ENCODE measurements around the gene GSG1L. TPM values are rescaled to one million over a fixed set of nuclear protein-coding genes. Genes with fewer than 3 reads are reported as not detected.

The GSG1L gene
- total and polyA plus RNA-seq, 2 experiments from 2014 or later = not detected

DNA sequence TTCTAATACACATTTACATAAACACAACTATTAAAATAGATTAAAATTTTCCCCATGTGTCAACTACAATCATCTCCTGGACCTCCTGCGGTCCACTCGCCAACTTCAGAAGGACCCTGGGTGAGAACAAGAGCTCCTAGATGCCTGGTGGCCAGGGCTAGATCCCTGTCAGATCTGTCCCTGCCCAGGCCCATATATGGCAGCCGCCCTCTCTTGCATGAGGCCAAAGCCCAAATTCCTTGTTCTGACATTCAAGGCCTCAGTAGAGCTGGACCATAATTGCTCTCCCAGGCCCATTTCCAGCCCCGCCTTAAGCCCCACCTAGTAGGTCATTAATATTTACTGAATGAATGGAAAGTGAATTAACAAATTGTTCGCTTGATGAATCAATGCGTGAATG, 275.8 kb downstream of the GSG1L start:
- H2AFZ ChIP-seq = no peak overlapping the region
- no peak overlapping the region for H3K4me3 ChIP-seq
- no peaks in the 10 kb centered on the region for H3K27me3 ChIP-seq
- no peaks in the 10 kb centered on the region for H3K36me3 ChIP-seq (replicated peaks; ENCODE audit: insufficient read depth, low read depth)
- DNase-seq (ENCODE audit: low spot score) = no peak
- no peaks in the 10 kb centered on the region for H4K20me1 ChIP-seq (ENCODE audit: insufficient read depth, poor library complexity, severe bottlenecking)
- no peaks in the 10 kb centered on the region for H3K9me3 ChIP-seq (ENCODE audit: low read depth)
- H3K27ac ChIP-seq = no peak overlapping the region
- 87% methylated on average over 6 of the region's 6 CpGs for WGBS (ENCODE audit: low lambda C conversion rate, missing lambda C conversion rate)
- TF ChIP-seq EZH2 (IDR thresholded peaks at IDR 0.05; ENCODE audit: borderline replicate concordance) = no peak
- TF ChIP-seq EZH2phosphoT487 (IDR thresholded peaks at IDR 0.05; ENCODE audit: low read depth, severe bottlenecking, unreplicated experiment) = no peak
- TF ChIP-seq, protein P1, sequence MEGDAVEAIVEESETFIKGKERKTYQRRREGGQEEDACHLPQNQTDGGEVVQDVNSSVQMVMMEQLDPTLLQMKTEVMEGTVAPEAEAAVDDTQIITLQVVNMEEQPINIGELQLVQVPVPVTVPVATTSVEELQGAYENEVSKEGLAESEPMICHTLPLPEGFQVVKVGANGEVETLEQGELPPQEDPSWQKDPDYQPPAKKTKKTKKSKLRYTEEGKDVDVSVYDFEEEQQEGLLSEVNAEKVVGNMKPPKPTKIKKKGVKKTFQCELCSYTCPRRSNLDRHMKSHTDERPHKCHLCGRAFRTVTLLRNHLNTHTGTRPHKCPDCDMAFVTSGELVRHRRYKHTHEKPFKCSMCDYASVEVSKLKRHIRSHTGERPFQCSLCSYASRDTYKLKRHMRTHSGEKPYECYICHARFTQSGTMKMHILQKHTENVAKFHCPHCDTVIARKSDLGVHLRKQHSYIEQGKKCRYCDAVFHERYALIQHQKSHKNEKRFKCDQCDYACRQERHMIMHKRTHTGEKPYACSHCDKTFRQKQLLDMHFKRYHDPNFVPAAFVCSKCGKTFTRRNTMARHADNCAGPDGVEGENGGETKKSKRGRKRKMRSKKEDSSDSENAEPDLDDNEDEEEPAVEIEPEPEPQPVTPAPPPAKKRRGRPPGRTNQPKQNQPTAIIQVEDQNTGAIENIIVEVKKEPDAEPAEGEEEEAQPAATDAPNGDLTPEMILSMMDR (IDR thresholded peaks at IDR 0.05; ENCODE audit: poor library complexity) = no peak
- no peaks in the 10 kb centered on the region for H3K79me2 ChIP-seq
- no peaks in the 10 kb centered on the region for H3K9me2 ChIP-seq (replicated peaks; ENCODE audit: insufficient read depth)
- no peak overlapping the region for H3K4me2 ChIP-seq
- no peaks in the 10 kb centered on the region for H3K4me1 ChIP-seq (ENCODE audit: insufficient read depth)

DNA sequence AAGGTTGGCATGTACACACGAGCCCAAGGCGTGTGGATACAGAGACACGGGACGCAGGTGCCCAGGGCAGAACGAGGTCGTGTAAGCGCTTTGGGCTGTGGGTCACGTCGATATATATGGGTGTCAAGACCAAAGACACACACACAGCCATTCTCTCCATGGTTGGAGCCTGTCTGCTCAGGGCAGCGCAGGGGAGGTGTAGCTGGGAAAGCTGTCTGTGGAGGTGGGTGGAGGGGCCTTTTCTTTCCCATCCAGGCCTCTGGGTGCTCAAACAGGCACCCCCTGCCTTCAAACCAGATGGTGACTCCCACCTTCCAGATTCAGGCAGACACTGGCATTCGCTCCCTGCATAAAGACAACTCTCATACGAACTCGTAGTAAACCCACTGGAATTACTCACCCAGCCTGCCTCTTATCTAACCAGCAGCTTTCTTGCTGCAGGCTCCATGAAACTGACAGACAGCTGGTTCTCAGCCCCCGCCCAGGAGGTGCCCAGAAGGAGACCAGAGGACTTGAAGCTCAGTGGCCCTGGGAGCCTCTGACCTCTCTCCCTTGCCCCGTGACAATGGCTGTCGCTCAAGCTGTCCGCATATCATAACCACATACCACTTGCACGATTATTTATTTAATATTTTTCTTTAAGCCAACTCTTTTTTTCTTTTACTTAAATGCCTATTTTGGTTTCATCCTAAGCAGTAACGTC, 276.4 kb downstream of the GSG1L start:
- H3K4me1 ChIP-seq (ENCODE audit: insufficient read depth) = no peaks in the 10 kb centered on the region
- H4K20me1 ChIP-seq (ENCODE audit: insufficient read depth, poor library complexity, severe bottlenecking) = no peaks in the 10 kb centered on the region
- no peaks in the 10 kb centered on the region for H3K36me3 ChIP-seq (replicated peaks; ENCODE audit: insufficient read depth, low read depth)
- no peak overlapping the region for H3K4me3 ChIP-seq
- H3K27ac ChIP-seq = no peak overlapping the region
- no peaks in the 10 kb centered on the region for H3K9me3 ChIP-seq (ENCODE audit: low read depth)
- no peaks in the 10 kb centered on the region for H3K27me3 ChIP-seq
- no peak overlapping the region for H2AFZ ChIP-seq
- 85% methylated on average over 19 of the region's 19 CpGs for WGBS (ENCODE audit: low lambda C conversion rate, missing lambda C conversion rate)
- DNase-seq (ENCODE audit: low spot score) = no peak
- no peaks in the 10 kb centered on the region for H3K79me2 ChIP-seq
- no peak overlapping the region for H3K4me2 ChIP-seq
- TF ChIP-seq EZH2 (IDR thresholded peaks at IDR 0.05; ENCODE audit: borderline replicate concordance) (no peak), EZH2phosphoT487 (IDR thresholded peaks at IDR 0.05; ENCODE audit: low read depth, severe bottlenecking, unreplicated experiment) (no peak)
- TF ChIP-seq, protein P1 (IDR thresholded peaks at IDR 0.05; ENCODE audit: poor library complexity) = no peak
- no peaks in the 10 kb centered on the region for H3K9me2 ChIP-seq (replicated peaks; ENCODE audit: insufficient read depth)

DNA sequence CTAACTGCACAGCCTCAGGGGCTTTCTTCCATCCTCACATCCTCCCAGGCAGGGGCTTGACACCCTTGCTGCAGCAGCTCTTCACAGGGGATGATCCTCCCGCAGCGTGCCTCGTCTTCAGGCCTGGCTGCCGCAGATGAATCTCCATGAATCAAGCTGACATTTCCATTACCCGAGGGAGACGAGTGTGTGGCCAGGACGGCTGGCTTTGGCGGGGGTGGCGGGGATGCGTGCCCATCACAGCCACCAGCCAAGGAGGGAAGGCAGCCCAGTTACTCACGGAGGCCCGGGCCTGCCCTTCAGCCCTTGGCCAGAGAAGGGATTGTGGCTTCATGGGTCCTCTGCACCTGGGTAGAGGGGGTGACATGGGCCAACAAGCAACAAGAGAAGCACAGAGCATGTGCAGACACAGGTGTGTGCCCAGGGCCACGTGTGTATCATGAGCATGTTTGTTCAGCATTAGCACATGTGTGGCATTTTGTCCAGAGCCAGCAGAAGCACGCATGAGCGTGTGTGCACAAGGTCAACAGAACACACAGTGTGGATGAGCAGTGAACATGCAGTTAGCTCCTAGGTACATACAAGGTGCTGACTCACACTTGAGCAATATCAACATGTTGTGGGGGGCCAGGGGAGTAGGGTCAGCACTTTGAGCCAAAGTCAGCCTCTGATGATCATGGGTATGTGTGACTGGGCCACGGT, 277.1 kb downstream of the GSG1L start:
- no peak for TF ChIP-seq EZH2 (IDR thresholded peaks at IDR 0.05; ENCODE audit: borderline replicate concordance)
- TF ChIP-seq EZH2phosphoT487 (IDR thresholded peaks at IDR 0.05; ENCODE audit: low read depth, severe bottlenecking, unreplicated experiment) = no peak
- TF ChIP-seq, protein P1 (IDR thresholded peaks at IDR 0.05; ENCODE audit: poor library complexity) = no peak
- no peak overlapping the region for H3K4me3 ChIP-seq
- no peaks in the 10 kb centered on the region for H3K36me3 ChIP-seq (replicated peaks; ENCODE audit: insufficient read depth, low read depth)
- H3K9me3 ChIP-seq (ENCODE audit: low read depth) = no peaks in the 10 kb centered on the region
- 84% methylated on average over 16 of the region's 16 CpGs for WGBS (ENCODE audit: low lambda C conversion rate, missing lambda C conversion rate)
- H3K27me3 ChIP-seq = no peaks in the 10 kb centered on the region
- no peaks in the 10 kb centered on the region for H3K9me2 ChIP-seq (replicated peaks; ENCODE audit: insufficient read depth)
- H2AFZ ChIP-seq = no peak overlapping the region
- no peak overlapping the region for H3K4me2 ChIP-seq
- DNase-seq (ENCODE audit: low spot score) = no peak
- H3K4me1 ChIP-seq (ENCODE audit: insufficient read depth) = no peaks in the 10 kb centered on the region
- no peaks in the 10 kb centered on the region for H3K79me2 ChIP-seq
- H4K20me1 ChIP-seq (ENCODE audit: insufficient read depth, poor library complexity, severe bottlenecking) = no peaks in the 10 kb centered on the region
- no peak overlapping the region for H3K27ac ChIP-seq
